ENCODE data around the gene OR2A14.

GRCh38 chr7:144174613-144175012 lies 51.6 kb downstream of the OR2A14 start:
- TF ChIP-seq POLR2AphosphoS5 (IDR thresholded peaks at IDR 0.05; ENCODE audit: low read depth) (no peak), GABPA (IDR thresholded peaks at IDR 0.05; ENCODE audit: low read depth) (no peak), SPI1 (IDR thresholded peaks at IDR 0.05; ENCODE audit: borderline replicate concordance, low read depth) (no peak)

Data from HL-60 (cell line).